OCI-LY3 (cell line): ENCODE results near the gene DIPK1A.

ENCODE experiments used
- EZH2phosphoT487 ChIP-seq: fragments of 200-600 bp; shearing (Covaris generic); IDR thresholded peaks from 2 replicates; pipeline ENCODE4 v1.6.1; 2018; ENCODE audit warnings: antibody characterized with exemption, mixed run types, low read depth
- TF ChIP-seq, protein P1 (sequence below): fragments of 200-600, 300-600 bp; sonication (generic); IDR thresholded peaks from 2 replicates; pipeline ENCODE4 v1.5.1; 2014; ENCODE audit warnings: antibody characterized with exemption, low read length, low read depth

DNA sequence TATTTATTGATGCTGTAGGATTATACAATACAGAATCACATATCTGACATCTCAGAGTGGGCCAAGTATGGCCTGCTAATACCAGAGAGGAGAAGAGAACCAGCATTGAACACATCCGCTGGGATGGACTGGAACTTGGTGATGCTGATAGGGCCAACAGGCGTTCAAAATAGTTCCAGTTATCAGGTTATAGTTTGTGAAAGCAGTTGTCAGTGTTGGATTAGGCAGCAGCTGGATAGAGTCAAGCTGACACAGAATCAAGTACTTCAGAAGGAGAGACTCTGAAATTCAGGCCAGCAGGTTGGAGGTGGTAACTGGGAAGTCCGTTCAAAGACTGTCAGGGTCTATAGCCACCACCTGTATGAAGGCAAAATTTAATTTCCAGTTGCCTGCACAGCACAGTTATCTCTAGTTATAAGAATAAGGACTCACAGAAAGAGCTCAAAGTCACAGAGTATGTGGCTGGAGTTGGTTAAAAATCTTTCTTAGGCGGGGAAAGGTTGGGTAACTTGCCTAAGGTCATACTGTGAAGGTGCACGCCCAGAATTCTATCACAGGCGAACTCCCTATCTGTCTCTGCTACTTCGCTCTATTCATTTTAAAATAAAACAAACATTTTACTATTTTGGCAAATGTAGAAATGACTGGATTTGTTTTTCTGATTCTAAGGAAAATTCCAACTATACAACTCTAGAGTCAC is 9.9 kb upstream of the DIPK1A start:
- TF ChIP-seq, protein P1, sequence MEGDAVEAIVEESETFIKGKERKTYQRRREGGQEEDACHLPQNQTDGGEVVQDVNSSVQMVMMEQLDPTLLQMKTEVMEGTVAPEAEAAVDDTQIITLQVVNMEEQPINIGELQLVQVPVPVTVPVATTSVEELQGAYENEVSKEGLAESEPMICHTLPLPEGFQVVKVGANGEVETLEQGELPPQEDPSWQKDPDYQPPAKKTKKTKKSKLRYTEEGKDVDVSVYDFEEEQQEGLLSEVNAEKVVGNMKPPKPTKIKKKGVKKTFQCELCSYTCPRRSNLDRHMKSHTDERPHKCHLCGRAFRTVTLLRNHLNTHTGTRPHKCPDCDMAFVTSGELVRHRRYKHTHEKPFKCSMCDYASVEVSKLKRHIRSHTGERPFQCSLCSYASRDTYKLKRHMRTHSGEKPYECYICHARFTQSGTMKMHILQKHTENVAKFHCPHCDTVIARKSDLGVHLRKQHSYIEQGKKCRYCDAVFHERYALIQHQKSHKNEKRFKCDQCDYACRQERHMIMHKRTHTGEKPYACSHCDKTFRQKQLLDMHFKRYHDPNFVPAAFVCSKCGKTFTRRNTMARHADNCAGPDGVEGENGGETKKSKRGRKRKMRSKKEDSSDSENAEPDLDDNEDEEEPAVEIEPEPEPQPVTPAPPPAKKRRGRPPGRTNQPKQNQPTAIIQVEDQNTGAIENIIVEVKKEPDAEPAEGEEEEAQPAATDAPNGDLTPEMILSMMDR, result no peak
- TF ChIP-seq EZH2phosphoT487, result no peak
